Neutrophil (primary cell): Measurements from ENCODE around the gene EIF3F.

ENCODE experiments used
- H3K27ac ChIP-seq: fragments of 200-600 bp; sonication (generic); 2 replicates; pipeline ENCODE4 v1.5.1; 2016; ENCODE audit warnings: mild to moderate bottlenecking, moderate library complexity
- H3K27me3 ChIP-seq: fragments of 200-600 bp; sonication (generic); 2 replicates; pipeline ENCODE4 v1.6.0; 2016; ENCODE audit warnings: mild to moderate bottlenecking
- H3K36me3 ChIP-seq: fragments of 200-600 bp; sonication (generic); 2 replicates; pipeline ENCODE4 v1.5.1; 2017
- H3K4me1 ChIP-seq, 2 experiments: fragments of 200-600 bp in 1 of 2; sonication (generic) in 1 of 2; 1 replicate in 1 of 2; 2 replicates in 1 of 2; pipeline versions ENCODE4 v1.5.1 to v1.6.1; 2013 to 2016; ENCODE audit warnings: low read depth in 1 of 2, low read length in 1 of 2, mild to moderate bottlenecking in 1 of 2, moderate library complexity in 1 of 2; ENCODE audit not compliant: control insufficient read depth in 1 of 2, insufficient read depth in 1 of 2
- H3K4me3 ChIP-seq, 2 experiments: fragments of 200-600 bp in 1 of 2; sonication (generic) in 1 of 2; 1 replicate in 1 of 2; 2 replicates in 1 of 2; pipeline ENCODE4 v1.5.1; 2013 to 2016; ENCODE audit warnings: low read depth in 1 of 2, low read length in 1 of 2, mild to moderate bottlenecking in 1 of 2, moderate library complexity in 1 of 2
- H3K9me3 ChIP-seq: fragments of 200-600 bp; sonication (generic); 2 replicates; pipeline ENCODE4 v1.5.1; 2016
- CTCF ChIP-seq: fragments of 200-600 bp; sonication (generic); IDR thresholded peaks from 2 replicates; pipeline ENCODE4 v1.5.1; 2016; ENCODE audit warnings: antibody characterized with exemption

EIF3F gene

DNA sequence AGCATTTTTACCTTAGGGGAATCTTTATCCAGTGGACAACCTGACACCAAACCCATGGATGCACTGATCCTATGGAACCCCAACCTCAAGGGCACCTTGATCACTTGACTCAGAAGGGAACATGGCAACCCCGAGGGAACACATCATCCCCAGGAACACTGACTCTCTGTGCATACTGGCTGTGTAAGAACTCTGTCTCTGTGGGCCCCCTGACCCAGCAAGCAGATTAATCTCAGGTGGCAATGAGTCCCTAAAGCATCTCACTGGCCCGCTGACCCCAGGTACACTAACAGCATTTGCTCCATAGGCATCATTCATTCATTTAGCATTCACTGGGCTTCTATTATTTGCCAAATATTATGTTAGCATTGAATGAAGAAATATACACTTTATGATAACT is 16.9 kb downstream of the EIF3F start:
- H3K9me3 ChIP-seq: no peaks in the 10 kb centered on the region
- H3K27me3 ChIP-seq: peaks cover 8% of the 10 kb centered on the region
- no peak overlapping the region for H3K27ac ChIP-seq
- peaks cover 9% of the 10 kb centered on the region for H3K36me3 ChIP-seq
- TF ChIP-seq CTCF: no peak
- H3K4me3 ChIP-seq: no peak overlapping the region
- H3K4me1 ChIP-seq: peaks cover 0 to 3% of the 10 kb centered on the region in 2 experiments

GRCh38 chr11:8005556-8005955 is 18.4 kb downstream of the EIF3F start:
- Histone ChIP-seq H3K27ac (no peak overlapping the region), H3K9me3 (no peaks in the 10 kb centered on the region), H3K4me3 (no peak overlapping the region), H3K4me1 (peaks cover 0 to 4% of the 10 kb centered on the region in 2 experiments), H3K27me3 (peaks cover 8% of the 10 kb centered on the region), H3K36me3 (no peaks in the 10 kb centered on the region)
- TF ChIP-seq CTCF: no peak

- Histone ChIP-seq H3K4me1 (peaks cover 0 to 4% of the 10 kb centered on the region in 2 experiments), H3K9me3 (no peaks in the 10 kb centered on the region), H3K27me3 (peaks cover 8% of the 10 kb centered on the region), H3K36me3 (no peaks in the 10 kb centered on the region), H3K4me3 (no peak overlapping the region), H3K27ac (no peak overlapping the region)
- TF ChIP-seq CTCF: no peak
Measured at GRCh38 chr11:8006349-8006977, 19.3 kb downstream of the EIF3F start.

DNA sequence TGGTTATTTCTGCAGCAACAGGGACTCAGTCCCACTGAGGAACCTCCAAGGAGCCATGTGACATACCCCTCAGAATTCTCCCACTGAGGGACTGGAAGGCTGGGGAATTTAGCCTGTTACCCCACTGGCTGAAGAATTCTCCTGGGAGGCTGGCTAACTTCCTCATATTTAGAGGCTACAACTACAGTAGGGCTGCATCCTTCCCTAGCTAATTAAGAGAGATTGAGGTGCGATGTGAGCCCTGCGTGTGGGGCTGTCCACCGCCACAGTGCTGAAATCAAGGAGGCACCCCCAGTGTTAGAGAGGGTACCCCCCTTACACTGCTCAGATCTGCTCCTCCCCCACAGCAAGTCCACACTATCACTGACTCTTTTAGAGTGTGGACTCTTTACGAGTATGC is 21.1 kb downstream of the EIF3F start:
- H3K36me3 ChIP-seq: no peaks in the 10 kb centered on the region
- H3K4me3 ChIP-seq: no peak overlapping the region
- no peak overlapping the region for H3K27ac ChIP-seq
- TF ChIP-seq CTCF: no peak
- no peaks in the 10 kb centered on the region for H3K9me3 ChIP-seq
- H3K27me3 ChIP-seq: peaks cover 26% of the 10 kb centered on the region
- H3K4me1 ChIP-seq: peaks cover 0 to 4% of the 10 kb centered on the region in 2 experiments

GRCh38 chr11:8009856-8010255 is 22.7 kb downstream of the EIF3F start:
- TF ChIP-seq CTCF: no peak
- Histone ChIP-seq H3K36me3 (no peaks in the 10 kb centered on the region), H3K27me3 (peaks cover 18% of the 10 kb centered on the region), H3K4me3 (no peak overlapping the region), H3K4me1 (peaks cover 0 to 4% of the 10 kb centered on the region in 2 experiments), H3K27ac (no peak overlapping the region), H3K9me3 (no peaks in the 10 kb centered on the region)
